ENCODE results near the gene LYPLAL1. TPM values are rescaled to one million over a fixed set of nuclear protein-coding genes. Genes with fewer than 3 reads are reported as not detected.

Gene LYPLAL1
- total RNA-seq, 1 donor from 2014 or later = 33.2 TPM

DNA sequence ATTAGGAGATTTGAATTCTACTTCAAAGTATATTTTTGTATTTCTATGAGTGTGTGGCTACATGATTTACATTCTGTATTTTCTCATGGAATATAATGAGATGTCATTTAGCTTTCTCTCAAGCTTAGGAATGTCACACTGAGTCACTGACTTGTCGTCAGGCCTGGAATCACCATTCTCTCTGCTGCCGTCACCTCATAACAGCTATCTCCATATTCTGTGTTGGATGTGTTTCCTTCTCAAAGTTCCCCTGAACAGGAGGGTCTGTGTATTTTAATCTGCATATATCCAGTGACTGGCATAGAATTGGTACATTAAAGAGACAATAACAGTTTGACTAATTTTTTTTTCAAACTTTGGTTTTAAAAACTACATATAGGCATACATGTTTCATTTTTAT lies 35.9 kb downstream of the LYPLAL1 start:
- DNase-seq (no peak), ATAC-seq (no peak)

DNA sequence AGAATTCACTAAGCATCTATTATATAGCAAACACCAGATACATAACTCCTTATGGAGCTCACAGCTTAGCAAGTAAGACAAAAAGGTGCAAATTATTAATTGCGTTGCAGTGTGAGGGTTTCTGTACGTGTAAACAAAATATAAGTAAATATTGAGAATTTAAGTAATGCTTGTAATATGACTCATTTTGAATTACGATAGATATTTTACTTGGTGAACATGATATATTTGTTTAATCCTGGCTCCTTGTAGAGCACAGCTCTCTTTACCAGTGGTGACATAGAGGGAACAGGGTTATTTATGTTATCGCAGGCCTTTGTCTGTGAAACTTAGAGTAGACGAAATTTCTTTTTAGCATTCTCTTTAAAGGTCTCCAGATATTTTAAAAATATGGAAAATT lies 36.4 kb downstream of the LYPLAL1 start:
- H3K27me3 ChIP-seq = no peaks in the 10 kb centered on the region
- H3K4me3 ChIP-seq = no peak overlapping the region
- H3K36me3 ChIP-seq = peaks cover 4% of the 10 kb centered on the region
- intact Hi-C loops (cut with DNase I) = no loop called here
- TF ChIP-seq, protein P1, sequence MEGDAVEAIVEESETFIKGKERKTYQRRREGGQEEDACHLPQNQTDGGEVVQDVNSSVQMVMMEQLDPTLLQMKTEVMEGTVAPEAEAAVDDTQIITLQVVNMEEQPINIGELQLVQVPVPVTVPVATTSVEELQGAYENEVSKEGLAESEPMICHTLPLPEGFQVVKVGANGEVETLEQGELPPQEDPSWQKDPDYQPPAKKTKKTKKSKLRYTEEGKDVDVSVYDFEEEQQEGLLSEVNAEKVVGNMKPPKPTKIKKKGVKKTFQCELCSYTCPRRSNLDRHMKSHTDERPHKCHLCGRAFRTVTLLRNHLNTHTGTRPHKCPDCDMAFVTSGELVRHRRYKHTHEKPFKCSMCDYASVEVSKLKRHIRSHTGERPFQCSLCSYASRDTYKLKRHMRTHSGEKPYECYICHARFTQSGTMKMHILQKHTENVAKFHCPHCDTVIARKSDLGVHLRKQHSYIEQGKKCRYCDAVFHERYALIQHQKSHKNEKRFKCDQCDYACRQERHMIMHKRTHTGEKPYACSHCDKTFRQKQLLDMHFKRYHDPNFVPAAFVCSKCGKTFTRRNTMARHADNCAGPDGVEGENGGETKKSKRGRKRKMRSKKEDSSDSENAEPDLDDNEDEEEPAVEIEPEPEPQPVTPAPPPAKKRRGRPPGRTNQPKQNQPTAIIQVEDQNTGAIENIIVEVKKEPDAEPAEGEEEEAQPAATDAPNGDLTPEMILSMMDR (IDR thresholded peaks at IDR 0.05) = no peak
- no peak overlapping the region for H3K27ac ChIP-seq
- no peaks in the 10 kb centered on the region for H3K4me1 ChIP-seq
- no peaks in the 10 kb centered on the region for H3K9me3 ChIP-seq
- ATAC-seq (no peak), DNase-seq (no peak)

More for the DNA sequence above, 35.9 kb downstream of the LYPLAL1 start:
- H3K9me3 ChIP-seq = no peaks in the 10 kb centered on the region
- H3K27ac ChIP-seq = no peak overlapping the region
- TF ChIP-seq, protein P1 (IDR thresholded peaks at IDR 0.05) = no peak
- intact Hi-C loops (cut with DNase I) = no loop called here
- peaks cover 4% of the 10 kb centered on the region for H3K36me3 ChIP-seq
- no peaks in the 10 kb centered on the region for H3K27me3 ChIP-seq
- H3K4me3 ChIP-seq = no peak overlapping the region
- H3K4me1 ChIP-seq = no peaks in the 10 kb centered on the region

DNA sequence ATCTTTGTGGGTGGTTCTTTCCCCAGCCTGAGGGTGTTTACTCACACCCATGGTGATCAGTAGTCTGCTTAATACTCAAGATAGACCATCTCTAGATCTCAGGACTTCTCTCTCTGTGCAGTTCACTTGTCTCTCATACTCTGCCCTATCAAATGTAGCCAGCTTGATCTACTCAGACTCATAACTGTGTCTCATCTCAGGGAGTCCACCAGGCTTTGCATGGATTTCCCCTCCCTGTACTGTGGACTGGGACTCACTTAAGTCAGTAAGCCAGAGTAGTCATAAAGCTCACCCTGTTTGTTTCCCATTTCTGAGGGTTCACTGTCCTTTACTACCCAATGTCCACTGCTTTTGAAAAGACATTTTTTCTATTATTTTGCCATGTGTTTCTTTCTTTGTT lies 41.8 kb downstream of the LYPLAL1 start:
- intact Hi-C loops (cut with DNase I) = no loop called here
- no peak for DNase-seq
- H3K4me3 ChIP-seq = no peak overlapping the region
- H3K27ac ChIP-seq = no peak overlapping the region
- H3K27me3 ChIP-seq = no peaks in the 10 kb centered on the region
- no peak for ATAC-seq
- TF ChIP-seq, protein P1 (IDR thresholded peaks at IDR 0.05) = no peak
- no peaks in the 10 kb centered on the region for H3K4me1 ChIP-seq
- no peaks in the 10 kb centered on the region for H3K9me3 ChIP-seq
- H3K36me3 ChIP-seq = peaks cover 14% of the 10 kb centered on the region

DNA sequence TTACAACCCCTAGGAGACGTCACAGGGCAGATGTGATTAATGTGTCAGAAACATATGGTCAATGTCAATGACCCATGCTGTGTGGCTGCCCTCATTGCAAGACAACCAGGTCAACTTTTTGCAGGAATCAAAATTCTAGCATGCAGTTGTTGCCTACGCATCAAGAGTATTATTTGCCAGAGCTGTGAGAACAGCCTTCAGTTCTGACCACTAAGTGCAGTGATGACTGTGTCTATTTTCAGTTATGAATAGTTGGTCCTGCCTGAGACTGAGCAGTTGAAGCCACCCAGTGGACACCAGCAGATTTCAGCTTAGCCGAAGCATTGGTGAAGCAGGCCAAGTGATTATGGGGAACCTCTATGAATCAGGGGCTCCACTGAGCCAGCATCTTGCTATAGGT lies 47.3 kb downstream of the LYPLAL1 start:
- H3K27me3 ChIP-seq = no peaks in the 10 kb centered on the region
- intact Hi-C loops (cut with DNase I) = no loop called here
- peaks cover 11% of the 10 kb centered on the region for H3K36me3 ChIP-seq
- H3K4me1 ChIP-seq = no peaks in the 10 kb centered on the region
- no peak overlapping the region for H3K4me3 ChIP-seq
- TF ChIP-seq, protein P1 (IDR thresholded peaks at IDR 0.05) = no peak
- DNase-seq (no peak), ATAC-seq (no peak)
- no peak overlapping the region for H3K27ac ChIP-seq
- H3K9me3 ChIP-seq = no peaks in the 10 kb centered on the region

DNA sequence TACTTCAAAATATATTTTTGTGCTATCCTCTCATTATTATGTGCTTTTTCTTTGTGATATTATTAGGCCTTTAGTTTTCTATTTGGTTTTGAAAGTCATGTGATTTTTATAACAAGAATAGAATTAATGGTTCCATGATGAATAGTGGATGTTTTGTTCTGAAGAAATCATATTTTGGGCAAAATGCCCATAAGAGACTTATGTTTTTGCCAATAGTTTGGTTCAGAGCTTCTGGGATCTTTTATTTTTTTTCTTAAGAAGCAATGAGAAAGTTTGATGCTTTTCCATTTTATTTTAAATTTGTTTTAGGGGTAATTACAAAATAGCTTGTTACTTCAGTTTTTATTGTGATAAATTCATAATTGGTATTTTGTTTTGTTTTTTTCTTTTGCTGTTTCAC lies 49.8 kb downstream of the LYPLAL1 start:
- TF ChIP-seq, protein P1 (IDR thresholded peaks at IDR 0.05) = no peak
- H3K4me1 ChIP-seq = no peaks in the 10 kb centered on the region
- ATAC-seq (no peak), DNase-seq (no peak)
- intact Hi-C loops (cut with DNase I) = no loop called here
- H3K27me3 ChIP-seq = no peaks in the 10 kb centered on the region
- H3K27ac ChIP-seq = no peak overlapping the region
- H3K4me3 ChIP-seq = no peak overlapping the region
- H3K9me3 ChIP-seq = no peaks in the 10 kb centered on the region
- H3K36me3 ChIP-seq = peaks cover 8% of the 10 kb centered on the region

DNA sequence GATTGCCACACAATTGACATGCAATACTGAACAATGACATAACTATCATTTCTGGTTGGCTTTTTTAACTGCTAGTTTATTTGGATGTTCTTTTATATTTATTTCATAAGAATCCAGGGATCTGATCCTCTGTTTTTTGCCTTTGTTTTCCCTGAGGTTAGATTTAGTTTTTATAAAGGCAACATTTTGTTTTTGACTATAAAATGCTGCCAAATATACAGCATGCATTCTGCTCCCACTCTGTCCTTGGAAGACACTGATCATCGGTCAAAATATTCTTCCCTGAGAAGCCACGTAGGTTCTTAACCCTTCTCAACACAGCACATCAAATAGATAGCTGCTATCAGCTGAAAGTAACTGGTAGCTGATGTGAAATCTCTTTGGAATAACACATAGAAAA lies 52.5 kb downstream of the LYPLAL1 start:
- Histone ChIP-seq H3K27me3 (no peaks in the 10 kb centered on the region), H3K4me3 (no peak overlapping the region), H3K4me1 (no peaks in the 10 kb centered on the region), H3K27ac (no peak overlapping the region), H3K36me3 (peaks cover 5% of the 10 kb centered on the region), H3K9me3 (no peaks in the 10 kb centered on the region)
- no peak for ATAC-seq
- no peak for DNase-seq
- intact Hi-C loops (cut with DNase I) = no loop called here
- TF ChIP-seq, protein P1 (IDR thresholded peaks at IDR 0.05) = no peak

Measured in upper lobe of right lung (tissue), 1 donor.